ENCODE results near the gene CD200R1L. TPM values are rescaled to one million over a fixed set of nuclear protein-coding genes. Genes with fewer than 3 reads are reported as not detected.
A peak's percentile ranks its signal among the peaks of the same experiment; 100 is the strongest.
"Not testable (repeated sequence)": the region's sequence is repeated elsewhere in the genome, so short reads cannot be mapped to it uniquely, and the experiment has no call there.

The CD200R1L gene, protein sequence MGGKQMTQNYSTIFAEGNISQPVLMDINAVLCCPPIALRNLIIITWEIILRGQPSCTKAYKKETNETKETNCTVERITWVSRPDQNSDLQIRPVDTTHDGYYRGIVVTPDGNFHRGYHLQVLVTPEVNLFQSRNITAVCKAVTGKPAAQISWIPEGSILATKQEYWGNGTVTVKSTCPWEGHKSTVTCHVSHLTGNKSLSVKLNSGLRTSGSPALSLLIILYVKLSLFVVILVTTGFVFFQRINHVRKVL
- total RNA-seq (ENCODE audit: insufficient read depth, low replicate concordance) = not detected

DNA sequence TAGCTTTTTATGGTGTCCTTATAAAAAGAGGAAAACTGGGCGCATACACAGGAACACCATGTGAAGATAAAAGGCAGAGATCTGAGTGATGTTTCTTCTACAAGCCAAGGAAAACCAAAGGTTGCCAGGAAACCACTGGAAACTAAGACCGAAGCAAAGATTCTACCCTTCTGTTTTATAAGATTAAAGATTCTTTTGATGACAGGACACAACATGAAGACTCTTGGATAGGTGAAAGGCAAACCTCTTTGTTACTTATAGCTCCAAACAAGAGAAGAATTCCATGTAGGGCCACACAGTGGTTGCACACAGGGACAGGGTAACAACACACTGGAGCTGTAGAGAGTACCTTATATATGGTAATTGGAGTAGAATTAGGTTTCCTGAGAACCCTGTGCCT is at the start of gene CD200R1L:
TSS of gene CD200R1L (minus strand) at position 101 of the 400 bp plus-strand sequence. CDS start 17,497 bp downstream, outside the sequence.
- no peak for DNase-seq (ENCODE audit: low spot score)

DNA sequence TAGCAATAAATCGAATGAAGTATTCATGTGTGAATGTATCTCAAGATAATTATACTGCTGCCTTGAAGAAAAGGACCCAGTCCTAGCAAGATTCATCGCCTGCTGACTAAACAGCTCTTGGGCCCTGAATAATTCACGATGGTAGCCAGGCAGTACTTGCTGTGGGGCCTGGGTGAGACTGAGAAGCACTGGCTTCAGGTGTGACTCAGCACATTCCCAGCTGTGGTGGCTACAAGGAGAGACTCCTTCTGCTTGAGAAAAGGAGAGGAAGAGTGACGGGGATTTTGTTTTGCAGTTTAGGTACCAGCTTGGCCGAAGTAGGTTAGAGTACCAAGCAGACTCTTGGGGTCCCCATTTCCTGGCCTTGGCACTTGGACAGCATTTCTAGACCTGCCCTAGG is 47.6 kb upstream of the CD200R1L start:
- no peak for DNase-seq (ENCODE audit: low spot score)

DNA sequence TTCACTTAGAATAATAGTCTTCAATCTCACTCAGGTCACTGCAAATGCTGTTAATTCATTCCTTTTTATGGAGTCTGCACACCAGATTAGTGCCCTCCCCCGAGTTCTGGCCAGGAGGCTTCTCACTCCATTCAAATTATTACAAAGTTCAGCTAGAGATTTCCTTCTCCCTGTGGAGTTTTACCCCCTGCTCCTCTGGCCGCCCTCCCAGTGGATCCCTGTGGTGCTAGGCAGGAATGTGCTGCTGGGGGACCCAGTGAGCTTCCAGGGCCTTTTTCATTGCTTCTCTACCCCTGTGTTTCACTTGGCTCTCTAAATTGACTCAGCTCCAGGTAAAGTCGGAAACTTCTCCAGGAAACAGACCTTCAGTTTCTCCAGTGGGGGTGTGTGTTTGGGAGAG is 42.7 kb upstream of the CD200R1L start:
- no peak for DNase-seq (ENCODE audit: low spot score)

DNA sequence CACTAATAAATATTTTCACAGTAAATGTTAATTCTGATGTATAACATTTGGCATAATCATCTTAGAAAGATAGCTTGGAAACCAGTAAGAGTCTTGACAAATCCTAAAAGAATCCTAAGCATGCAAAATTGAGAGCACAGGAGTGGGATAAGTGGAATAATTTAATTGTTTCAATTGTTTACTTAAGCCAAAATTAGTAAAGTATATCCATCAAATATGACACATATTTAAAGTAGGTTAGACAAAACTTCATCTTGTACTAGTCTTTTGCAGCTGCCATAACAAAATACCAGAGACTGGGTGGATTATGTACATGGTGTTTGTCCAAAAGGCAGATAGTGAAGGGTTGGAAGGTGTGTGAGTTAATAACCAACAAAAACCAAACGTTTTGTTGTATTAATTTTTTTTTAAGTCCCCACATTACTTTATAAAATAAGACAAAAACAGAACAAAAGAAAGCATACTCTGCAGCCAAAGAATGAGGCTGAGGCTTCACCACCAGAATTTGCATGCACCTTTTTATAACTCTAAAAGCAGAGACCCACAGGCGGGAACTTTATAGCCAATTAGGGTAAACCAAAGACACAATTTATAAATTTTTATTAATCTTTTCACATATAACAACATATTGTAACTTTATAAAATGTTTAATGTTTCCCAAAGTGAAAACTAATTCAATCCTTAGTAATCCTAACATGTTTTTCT is 41.9 kb upstream of the CD200R1L start:
- no peak for DNase-seq (ENCODE audit: low spot score)

DNA sequence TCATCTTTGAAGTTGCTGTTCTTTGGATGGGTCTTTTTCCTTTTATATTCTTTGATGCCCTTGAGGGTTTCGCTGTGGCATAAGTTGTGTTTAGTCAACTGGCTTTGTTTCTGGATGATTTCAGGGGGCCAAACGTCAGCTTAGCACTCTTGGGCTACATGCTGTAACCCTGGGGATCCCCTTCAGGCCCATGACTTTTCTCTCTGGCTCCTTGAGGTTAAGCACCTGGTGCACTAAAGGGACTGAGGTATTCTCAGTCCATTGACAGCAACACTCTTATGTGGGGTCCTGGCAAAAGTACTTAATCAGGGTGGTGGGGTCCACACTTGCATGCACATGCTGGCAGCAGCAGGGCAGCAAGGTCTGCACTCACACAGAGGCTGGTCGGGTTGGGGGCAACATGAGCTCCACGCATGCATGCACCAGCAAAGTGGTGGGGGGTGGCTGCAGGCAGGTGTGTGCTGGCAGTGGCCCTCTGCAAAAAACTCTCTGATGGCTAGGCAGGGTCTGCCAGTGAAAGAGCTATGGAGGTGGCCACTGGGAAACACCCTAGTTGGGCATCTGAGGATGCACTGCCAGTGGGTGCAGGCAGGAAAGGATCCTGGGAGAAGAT is 38.1 kb upstream of the CD200R1L start:
- DNase-seq (ENCODE audit: low spot score) = no peak

DNA sequence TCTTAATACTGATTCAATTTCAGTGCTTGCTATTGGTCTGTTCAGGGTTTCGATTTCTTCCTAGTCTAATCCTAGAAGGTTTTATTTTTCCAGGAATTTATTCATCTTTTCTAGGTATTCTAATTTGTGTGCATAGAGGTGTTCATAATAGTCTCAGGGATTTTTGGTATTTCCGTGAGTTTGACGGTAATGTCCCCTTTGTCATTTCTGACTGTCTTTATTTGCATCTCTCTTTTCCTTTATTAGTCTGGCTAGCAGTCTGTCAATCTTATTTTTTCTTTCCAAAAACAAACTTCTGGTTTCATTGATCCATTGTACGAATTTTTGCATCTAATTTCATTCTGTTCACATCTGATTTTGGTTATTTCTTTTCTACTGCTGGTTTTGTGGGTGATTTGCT is 35.2 kb upstream of the CD200R1L start:
- DNase-seq (ENCODE audit: low spot score) = no peak

GRCh38 chr3:112875561-112875960 is 28.9 kb upstream of the CD200R1L start:
- no peak for DNase-seq (ENCODE audit: low spot score)

DNA sequence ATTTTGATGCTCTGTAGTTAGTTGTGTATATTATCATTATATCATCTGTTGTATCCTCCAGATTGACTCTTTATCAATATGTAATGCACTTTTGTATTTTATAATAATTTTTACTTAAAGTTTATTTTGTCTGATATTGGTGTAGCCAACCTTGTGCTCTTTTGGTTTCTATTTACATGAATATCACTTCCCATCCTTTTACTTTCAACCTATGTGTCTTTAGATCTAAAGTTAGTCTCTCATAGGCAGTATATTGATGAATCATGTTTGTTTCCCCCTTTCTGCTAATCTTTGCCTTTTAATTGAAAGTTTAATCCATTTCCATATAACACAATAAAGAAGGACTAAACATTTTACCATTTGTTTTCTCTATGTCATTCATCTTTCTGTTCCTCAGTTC is 28.1 kb upstream of the CD200R1L start:
- no peak for DNase-seq (ENCODE audit: low spot score)

GRCh38 chr3:112873632-112874031 is 27.0 kb upstream of the CD200R1L start:
- no peak for DNase-seq (ENCODE audit: low spot score)

GRCh38 chr3:112871735-112872134 is 25.1 kb upstream of the CD200R1L start:
- no peak for DNase-seq (ENCODE audit: low spot score)

DNA sequence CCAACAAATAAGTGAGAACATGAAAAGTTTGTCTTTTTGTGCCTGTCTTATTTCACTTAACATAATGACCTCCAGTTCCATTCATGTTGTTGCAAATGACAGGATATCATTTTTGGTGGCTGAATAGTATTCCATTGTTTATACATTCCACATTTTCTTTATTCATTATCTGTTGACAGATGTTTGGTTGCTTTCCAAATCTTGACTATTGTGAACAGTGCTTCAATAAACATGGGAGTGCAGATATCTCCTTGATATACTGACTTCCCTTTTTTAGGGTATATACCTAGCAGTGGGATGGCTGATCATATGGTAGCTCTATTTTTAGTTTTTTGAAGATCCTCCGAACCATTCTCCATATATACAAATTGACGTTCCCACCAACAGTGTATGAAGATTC is 19.1 kb upstream of the CD200R1L start:
- DNase-seq (ENCODE audit: low spot score) = no peak

GRCh38 chr3:112860898-112861297 is 14.2 kb upstream of the CD200R1L start:
- peak; percentile 23 for DNase-seq (ENCODE audit: low spot score)

DNA sequence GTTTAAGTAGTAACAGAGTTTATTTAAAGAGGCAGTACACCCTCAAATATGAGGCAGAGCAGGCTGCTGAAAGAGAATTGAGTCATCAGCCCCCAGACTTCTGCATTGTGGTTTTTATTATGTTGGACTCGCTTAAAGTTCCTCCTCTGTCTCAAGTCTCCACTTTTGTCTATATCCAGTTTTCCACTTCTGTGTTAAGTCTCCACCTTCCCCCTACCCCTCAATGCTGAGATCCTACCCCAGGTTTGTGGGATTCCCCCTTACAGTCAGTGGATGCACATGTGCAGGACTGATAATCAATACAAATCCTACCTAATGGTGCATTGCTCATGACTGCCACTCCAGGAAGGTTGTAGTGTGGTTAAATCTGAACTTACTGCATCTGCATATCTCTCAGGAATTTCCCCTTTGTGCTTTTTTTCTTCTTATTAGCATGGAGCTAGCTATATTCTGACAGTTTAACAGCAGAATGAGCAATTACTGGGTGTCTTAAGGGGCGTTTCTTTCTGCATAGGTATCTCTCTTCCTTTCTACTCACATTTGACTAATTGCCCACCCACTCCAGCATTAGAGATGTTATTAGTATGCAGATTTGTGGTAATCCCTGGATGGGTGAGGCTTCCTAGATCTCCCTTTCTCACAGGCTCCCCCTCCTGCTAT is 11.9 kb upstream of the CD200R1L start:
- no peak for DNase-seq (ENCODE audit: low spot score)

- DNase-seq (ENCODE audit: low spot score) = no peak
Observed at GRCh38 chr3:112857526-112857925, 10.9 kb upstream of the CD200R1L start.

GRCh38 chr3:112856537-112856936 is 9.9 kb upstream of the CD200R1L start:
- DNase-seq (ENCODE audit: low spot score) = no peak

DNA sequence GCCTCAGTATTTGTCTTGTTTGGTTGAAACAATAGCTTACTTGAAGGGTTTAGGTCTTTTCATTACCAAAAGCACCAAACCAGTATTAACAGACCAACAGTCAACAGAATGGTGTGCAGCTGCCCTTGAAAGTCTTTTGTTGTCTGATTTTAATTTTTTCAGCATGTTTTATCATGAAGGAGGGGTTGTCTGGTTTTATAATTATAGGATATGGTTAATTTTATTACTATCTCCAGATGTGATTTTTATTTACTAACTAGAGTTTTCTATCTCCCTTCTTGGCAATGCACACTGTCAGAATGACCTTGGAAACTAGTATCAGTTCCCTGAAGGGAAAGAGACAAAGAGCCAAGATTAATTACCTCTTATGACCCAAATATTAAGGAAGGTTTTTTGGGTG is 9.2 kb upstream of the CD200R1L start:
- no peak for DNase-seq (ENCODE audit: low spot score)

DNA sequence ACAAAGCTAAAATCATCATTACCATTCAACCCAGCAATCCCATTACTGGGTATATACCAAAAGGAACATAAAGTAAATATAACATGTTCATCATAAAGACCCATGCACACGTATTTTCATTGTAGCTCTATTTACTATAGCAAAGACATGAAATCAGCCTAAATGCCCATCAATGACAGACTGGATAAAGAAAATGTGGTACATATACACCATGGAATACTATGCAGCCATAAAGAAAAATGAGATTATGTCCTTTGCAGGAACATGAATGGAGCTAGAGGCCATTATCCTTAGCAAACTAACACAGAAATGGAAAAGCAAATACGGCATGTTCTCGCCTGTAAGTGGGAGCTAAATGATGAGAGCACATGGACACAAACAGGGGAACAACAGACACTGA is 8.4 kb upstream of the CD200R1L start:
- DNase-seq (ENCODE audit: low spot score) = not testable (repeated sequence)

GRCh38 chr3:112848196-112848595 is 1.5 kb upstream of the CD200R1L start:
- no peak for DNase-seq (ENCODE audit: low spot score)

- DNase-seq (ENCODE audit: low spot score) = no peak
Observed at GRCh38 chr3:112847692-112848091, 1.0 kb upstream of the CD200R1L start.

- DNase-seq (ENCODE audit: low spot score) = no peak
Observed at GRCh38 chr3:112845772-112846171, 892 bp downstream of the CD200R1L start.

DNA sequence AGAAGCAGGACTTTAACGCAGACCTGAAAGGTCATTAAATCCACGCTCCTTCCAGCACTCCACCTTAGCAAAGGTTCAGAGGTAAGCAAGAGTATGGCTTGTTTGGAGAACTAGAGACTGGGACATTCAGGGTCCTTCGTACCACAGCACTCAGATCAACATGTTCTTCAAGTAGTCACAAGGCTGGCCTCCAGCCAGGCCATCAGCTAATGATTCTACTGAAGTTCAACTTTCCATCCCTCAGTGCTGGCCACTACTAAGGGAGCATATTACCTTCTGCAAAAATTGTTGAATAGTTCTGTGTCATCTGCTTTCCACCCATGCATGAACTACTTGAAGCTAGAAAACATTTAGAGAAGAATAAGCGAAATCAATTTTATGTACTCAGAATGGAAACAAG is 17.6 kb downstream of the CD200R1L start:
- DNase-seq (ENCODE audit: low spot score) = no peak
